ENCODE data around the gene TP53BP1.
"Not testable (repeated sequence)": the region's sequence is repeated elsewhere in the genome, so short reads cannot be mapped to it uniquely, and the experiment has no call there.

TP53BP1 gene, protein sequence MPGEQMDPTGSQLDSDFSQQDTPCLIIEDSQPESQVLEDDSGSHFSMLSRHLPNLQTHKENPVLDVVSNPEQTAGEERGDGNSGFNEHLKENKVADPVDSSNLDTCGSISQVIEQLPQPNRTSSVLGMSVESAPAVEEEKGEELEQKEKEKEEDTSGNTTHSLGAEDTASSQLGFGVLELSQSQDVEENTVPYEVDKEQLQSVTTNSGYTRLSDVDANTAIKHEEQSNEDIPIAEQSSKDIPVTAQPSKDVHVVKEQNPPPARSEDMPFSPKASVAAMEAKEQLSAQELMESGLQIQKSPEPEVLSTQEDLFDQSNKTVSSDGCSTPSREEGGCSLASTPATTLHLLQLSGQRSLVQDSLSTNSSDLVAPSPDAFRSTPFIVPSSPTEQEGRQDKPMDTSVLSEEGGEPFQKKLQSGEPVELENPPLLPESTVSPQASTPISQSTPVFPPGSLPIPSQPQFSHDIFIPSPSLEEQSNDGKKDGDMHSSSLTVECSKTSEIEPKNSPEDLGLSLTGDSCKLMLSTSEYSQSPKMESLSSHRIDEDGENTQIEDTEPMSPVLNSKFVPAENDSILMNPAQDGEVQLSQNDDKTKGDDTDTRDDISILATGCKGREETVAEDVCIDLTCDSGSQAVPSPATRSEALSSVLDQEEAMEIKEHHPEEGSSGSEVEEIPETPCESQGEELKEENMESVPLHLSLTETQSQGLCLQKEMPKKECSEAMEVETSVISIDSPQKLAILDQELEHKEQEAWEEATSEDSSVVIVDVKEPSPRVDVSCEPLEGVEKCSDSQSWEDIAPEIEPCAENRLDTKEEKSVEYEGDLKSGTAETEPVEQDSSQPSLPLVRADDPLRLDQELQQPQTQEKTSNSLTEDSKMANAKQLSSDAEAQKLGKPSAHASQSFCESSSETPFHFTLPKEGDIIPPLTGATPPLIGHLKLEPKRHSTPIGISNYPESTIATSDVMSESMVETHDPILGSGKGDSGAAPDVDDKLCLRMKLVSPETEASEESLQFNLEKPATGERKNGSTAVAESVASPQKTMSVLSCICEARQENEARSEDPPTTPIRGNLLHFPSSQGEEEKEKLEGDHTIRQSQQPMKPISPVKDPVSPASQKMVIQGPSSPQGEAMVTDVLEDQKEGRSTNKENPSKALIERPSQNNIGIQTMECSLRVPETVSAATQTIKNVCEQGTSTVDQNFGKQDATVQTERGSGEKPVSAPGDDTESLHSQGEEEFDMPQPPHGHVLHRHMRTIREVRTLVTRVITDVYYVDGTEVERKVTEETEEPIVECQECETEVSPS (N-terminal part only)

DNA sequence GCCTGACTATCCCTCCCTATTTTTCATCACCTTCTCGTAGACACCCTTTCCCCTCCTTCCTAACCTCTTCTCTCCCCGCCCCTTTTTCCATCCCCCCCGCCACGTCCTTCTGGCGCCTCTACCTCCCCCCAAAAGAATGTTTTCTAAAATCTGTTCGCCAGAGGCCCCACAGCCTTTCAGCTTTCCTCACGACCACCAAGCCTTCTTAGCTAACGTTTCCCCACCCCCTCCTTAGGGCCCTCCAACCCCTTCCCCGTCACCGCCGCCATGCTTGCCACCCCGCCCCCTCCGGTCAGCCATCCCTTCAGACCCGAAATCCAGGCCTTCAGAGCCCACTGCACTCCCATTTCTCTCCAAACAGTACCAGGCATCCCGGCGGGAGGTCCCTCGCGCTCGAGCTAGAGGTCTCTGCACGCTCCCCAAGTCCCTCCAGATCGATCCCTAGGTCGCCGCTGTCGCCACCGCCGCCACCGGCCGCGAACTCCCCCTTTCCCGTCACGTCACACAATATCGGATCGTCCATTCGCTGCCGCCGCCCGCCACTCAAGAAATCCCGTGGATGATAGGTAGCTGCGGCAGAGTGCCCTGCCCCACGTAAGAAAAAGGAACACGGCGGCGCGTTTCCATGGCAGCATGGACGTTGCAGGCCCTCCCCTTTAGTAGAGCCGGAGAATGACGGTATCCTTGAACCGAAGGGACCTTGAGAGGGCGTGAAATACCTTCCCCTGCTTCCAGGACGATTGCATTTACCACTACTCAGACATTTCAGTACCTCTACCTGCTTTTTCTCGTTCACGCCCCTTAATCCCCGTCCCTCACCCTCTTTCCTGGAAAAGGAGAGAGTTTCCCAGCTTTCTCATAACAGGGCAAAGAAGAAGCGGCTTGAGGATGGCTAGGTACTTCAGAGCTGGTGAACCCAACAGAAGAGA lies at the start of gene TP53BP1:
Gene TP53BP1 (minus strand): TSS at position 484 of the 929 bp plus-strand sequence. CDS start 113 bp downstream, at position 371.
- intact Hi-C loops (cut with DNase I): loop anchor here (2.0 kb wide), 1 partner anchor 18 kb away; no protein-coding TSS in a partner anchor
- peak; percentile 94 to 99 (median 98) for DNase-seq

DNA sequence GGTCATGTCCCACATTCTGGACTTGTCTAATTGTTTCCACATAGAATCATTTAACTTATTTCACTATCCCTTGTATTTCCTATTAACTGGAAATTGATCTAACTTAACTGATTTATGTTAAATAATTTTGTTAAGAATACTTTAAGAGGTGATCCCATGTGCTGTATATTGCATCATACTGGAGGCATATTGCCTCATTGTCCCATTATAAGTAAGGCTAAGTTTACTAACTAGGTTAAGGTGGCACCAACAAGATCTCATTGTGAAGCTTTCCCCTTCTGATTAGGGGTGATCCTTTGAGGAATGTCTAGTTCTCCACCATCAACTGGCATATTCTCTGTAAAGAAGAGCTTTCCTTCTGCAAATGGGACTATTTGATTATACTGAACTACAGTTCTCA lies 48.8 kb upstream of the TP53BP1 start:
- no peak for DNase-seq
- intact Hi-C loops (cut with DNase I): no loop called here

DNA sequence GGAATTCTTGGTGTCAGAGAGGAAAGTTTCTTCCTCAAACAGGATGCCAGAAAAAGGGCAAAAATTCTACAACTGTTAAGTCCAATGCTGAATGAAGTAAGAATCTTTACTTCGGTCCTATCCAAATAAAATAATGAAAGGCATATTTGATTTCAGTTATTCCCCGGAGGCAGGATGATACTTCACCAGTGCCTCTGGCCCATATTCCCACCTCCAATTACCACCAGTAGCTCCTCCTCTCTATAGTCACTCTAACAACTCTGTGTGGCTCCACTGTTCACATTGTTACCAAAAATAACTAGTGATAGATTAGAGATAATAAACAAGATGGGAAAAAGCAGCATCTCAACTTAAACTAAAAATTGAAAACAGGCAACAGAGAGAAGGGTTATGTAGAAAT lies 45.1 kb upstream of the TP53BP1 start:
- no peak for DNase-seq
- intact Hi-C loops (cut with DNase I): no loop called here

DNA sequence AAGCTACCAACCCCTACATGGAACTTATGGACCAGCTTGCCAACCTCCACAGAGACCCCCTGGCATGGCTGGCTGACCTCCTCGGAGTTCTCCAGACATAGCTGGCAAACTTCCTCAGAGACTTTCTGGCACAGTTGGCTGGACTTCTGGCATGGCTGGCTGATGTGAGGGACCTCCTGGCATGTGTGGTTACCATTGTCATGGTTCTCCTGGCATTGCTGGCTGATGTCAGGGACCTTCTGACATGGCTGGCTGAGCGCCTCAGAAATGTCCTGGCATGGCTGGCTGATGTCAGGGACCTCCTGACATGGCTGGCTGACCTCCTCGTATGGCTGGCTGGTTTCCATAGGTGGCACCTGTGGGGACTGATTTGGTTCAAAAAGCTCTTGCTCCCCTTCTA lies 41.9 kb upstream of the TP53BP1 start:
- DNase-seq: no peak
- intact Hi-C loops (cut with DNase I): no loop called here

DNA sequence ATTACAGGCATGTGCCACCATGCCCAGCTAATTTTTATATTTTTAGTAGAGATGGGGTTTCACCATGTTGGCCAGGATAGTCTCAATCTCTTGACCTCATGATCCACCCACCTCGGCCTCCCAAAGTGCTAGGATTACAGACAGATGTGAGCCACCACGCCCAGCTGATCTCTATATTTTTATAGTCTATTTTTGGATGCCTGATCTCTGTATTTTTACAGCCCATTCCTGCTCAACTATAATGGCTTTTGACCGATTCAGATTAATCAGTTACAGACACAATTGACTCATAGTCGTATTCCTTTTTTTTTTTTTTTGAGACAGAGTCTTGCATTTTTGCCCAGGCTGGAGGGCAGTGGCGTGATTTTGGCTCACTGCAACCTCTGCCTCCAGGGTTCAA lies 39.9 kb upstream of the TP53BP1 start:
- intact Hi-C loops (cut with DNase I); DNase-seq: not testable (repeated sequence)

DNA sequence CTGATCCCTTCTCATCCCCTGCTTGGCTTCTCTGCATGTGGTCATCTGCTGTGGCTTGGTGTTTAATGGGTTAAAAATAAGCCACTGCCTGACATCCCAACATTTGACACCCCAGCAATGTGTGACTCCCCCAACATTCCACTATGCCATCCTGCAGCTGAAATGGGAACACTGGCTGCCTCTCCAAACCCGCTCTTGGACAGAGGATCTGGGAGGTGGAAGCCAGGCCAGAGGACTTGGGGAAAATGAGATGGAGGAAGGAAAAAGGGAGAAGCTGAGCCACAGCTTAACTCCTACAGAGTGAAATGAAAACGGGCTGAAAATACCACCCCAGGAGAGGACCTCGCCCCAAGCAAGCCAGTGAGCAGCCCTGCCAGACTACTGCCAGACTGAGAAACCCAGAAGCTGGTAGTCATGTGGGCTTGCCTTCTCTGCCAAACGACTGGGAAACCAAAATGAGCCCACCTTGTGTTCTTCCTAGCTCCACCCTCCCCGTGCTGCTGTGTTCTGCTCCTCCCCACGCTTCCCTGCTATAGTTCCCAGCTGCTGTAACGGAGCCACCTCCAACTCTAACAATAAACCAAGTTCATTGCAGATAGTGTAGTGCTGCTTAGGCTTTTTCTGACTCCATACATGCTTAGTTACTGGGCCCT lies 38.2 kb upstream of the TP53BP1 start:
- intact Hi-C loops (cut with DNase I): no loop called here
- DNase-seq: peak in 34 of 42 donors; percentile 32 to 88 (median 66)

DNA sequence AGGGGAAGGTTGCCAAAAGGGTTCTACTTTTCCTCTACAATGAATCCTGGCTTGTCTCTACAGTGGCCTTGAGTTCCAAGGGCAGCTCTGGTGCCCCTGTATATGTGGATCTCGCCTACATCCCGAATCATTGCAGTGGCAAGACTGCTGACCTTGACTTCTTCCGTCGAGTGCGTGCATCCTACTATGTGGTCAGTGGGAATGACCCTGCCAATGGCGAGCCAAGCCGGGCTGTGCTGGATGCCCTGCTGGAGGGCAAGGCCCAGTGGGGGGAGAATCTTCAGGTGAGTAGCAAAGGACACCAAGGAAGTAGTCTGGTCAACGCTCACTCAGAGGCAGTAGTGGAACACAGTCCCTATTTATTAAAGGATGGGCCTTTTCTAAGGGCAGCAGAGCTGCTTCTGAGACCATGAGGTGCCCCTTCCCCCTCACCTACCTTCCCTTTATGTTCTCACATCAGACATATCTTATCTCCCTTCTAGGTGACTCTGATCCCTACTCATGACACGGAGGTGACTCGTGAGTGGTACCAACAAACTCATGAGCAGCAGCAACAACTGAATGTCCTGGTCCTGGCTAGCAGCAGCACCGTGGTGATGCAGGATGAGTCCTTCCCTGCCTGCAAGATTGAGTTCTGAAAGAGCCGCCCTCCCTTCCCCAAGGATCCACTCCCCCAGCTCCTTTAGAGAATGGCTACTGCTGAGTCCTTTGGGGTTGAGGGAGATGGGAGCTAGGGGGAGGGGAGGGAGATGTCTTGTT lies 36.8 kb upstream of the TP53BP1 start:
- intact Hi-C loops (cut with DNase I): no loop called here
- DNase-seq: no peak

DNA sequence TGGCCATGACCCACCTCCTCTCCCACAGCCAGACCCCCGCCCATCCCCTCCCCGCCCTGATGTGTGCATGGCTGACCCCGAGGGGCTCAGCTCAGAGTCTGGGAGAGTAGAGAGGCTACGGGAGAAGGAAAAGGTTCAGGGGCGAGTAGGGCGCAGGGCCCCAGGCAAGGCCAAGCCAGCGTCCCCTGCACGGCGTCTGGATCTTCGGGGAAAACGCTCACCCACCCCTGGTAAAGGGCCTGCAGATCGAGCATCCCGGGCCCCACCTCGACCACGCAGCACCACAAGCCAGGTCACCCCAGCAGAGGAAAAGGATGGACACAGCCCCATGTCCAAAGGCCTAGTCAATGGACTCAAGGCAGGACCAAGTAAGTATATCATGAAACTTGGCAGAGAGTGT lies 36.2 kb upstream of the TP53BP1 start:
- intact Hi-C loops (cut with DNase I): no loop called here
- peak in 1 of 42 donors; percentile 3 for DNase-seq

DNA sequence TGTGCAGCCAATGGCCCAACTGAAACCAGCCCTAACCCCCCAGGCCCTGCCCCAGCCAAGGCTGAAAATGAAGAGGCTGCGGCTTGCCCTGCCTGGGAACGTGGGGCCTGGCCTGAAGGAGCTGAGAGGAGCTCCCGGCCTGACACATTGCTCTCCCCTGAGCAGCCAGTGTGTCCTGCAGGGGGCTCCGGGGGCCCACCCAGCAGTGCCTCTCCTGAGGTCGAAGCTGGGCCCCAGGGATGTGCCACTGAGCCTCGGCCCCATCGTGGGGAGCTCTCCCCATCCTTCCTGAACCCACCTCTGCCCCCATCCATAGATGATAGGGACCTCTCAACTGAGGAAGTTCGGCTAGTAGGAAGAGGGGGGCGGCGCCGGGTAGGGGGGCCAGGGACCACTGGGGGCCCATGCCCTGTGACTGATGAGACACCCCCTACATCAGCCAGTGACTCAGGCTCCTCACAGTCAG lies 35.6 kb upstream of the TP53BP1 start:
- intact Hi-C loops (cut with DNase I): no loop called here
- DNase-seq: peak in 1 of 42 donors; percentile 3

DNA sequence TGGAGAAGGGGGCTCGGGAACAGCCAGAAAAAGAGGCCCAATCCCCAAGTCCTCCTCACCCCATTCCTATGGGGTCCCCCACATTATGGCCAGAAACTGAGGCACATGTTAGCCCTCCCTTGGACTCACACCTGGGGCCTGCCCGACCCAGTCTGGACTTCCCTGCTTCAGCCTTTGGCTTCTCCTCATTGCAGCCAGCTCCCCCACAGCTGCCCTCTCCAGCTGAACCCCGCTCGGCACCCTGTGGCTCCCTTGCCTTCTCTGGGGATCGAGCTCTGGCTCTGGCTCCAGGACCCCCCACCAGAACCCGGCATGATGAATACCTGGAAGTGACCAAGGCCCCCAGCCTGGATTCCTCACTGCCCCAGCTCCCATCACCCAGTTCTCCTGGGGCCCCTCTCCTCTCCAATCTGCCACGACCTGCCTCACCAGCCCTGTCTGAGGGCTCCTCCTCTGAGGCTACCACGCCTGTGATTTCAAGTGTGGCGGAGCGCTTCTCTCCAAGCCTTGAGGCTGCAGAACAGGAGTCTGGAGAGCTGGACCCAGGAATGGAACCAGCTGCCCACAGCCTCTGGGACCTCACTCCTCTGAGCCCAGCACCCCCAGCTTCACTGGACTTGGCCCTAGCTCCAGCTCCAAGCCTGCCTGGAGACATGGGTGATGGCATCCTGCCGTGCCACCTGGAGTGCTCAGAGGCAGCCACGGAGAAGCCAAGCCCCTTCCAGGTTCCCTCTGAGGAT lies 35.0 kb upstream of the TP53BP1 start:
- peak in 4 of 42 donors; percentile 6 to 42 (median 16) for DNase-seq
- intact Hi-C loops (cut with DNase I): no loop called here

DNA sequence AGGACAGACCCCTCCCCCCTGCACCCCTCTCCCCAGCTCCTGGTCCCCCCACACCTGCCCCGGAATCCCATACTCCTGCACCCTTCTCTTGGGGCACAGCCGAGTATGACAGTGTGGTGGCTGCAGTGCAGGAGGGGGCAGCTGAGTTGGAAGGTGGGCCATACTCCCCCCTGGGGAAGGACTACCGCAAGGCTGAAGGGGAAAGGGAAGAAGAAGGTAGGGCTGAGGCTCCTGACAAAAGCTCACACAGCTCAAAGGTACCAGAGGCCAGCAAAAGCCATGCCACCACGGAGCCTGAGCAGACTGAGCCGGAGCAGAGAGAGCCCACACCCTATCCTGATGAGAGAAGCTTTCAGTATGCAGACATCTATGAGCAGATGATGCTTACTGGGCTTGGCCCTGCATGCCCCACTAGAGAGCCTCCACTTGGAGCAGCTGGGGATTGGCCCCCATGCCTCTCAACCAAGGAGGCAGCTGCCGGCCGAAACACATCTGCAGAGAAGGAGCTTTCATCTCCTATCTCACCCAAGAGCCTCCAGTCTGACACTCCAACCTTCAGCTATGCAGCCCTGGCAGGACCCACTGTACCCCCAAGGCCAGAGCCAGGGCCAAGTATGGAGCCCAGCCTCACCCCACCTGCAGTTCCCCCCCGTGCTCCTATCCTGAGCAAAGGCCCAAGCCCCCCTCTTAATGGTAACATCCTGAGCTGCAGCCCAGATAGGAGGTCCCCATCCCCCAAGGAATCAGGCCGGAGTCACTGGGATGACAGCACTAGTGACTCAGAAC lies 34.3 kb upstream of the TP53BP1 start:
- intact Hi-C loops (cut with DNase I): no loop called here
- DNase-seq: peak in 7 of 42 donors; percentile 22 to 55 (median 33)

DNA sequence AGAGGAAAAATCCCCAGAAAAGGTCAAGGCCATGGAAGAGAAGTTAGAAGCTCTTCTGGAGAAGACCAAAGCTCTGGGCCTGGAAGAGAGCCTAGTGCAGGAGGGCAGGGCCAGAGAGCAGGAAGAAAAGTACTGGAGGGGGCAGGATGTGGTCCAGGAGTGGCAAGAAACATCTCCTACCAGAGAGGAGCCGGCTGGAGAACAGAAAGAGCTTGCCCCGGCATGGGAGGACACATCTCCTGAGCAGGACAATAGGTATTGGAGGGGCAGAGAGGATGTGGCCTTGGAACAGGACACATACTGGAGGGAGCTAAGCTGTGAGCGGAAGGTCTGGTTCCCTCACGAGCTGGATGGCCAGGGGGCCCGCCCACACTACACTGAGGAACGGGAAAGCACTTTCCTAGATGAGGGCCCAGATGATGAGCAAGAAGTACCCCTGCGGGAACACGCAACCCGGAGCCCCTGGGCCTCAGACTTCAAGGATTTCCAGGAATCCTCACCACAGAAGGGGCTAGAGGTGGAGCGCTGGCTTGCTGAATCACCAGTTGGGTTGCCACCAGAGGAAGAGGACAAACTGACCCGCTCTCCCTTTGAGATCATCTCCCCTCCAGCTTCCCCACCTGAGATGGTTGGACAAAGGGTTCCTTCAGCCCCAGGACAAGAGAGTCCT lies 33.4 kb upstream of the TP53BP1 start:
- intact Hi-C loops (cut with DNase I): no loop called here
- no peak for DNase-seq

DNA sequence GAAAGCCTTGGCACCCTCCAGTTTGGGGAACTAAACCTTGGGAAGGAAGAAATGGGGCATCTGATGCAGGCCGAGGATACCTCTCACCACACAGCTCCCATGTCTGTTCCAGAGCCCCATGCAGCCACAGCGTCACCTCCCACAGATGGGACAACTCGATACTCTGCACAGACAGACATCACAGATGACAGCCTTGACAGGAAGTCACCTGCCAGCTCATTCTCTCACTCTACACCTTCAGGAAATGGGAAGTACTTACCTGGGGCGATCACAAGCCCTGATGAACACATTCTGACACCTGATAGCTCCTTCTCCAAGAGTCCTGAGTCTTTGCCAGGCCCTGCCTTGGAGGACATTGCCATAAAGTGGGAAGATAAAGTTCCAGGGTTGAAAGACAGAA lies 32.2 kb upstream of the TP53BP1 start:
- intact Hi-C loops (cut with DNase I): no loop called here

DNA sequence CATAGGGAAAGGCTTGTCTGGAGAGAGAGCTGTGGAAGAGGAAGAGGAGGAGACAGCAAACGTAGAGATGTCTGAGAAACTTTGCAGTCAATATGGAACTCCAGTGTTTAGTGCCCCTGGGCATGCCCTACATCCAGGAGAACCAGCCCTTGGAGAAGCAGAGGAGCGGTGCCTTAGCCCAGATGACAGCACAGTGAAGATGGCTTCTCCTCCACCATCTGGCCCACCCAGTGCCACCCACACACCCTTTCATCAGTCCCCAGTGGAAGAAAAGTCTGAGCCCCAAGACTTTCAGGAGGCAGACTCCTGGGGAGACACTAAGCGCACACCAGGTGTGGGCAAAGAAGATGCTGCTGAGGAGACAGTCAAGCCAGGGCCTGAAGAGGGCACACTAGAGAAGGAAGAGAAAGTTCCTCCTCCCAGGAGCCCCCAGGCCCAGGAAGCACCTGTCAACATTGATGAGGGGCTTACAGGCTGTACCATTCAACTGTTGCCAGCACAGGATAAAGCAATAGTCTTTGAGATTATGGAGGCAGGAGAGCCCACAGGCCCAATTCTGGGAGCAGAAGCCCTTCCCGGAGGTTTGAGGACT lies 31.4 kb upstream of the TP53BP1 start:
- DNase-seq: peak in 1 of 42 donors; percentile 7

More for the DNA sequence above, 32.2 kb upstream of the TP53BP1 start:
- DNase-seq: no peak

More for the DNA sequence above, 31.4 kb upstream of the TP53BP1 start:
- intact Hi-C loops (cut with DNase I): no loop called here
